Esophagus (tissue), 2 donors: ENCODE results near the gene MIGA2. TPM values are rescaled to one million over a fixed set of nuclear protein-coding genes. Genes with fewer than 3 reads are reported as not detected.
"Not testable (repeated sequence)": the region's sequence is repeated elsewhere in the genome, so short reads cannot be mapped to it uniquely, and the experiment has no call there.

ENCODE experiments used
- H3K27ac ChIP-seq, 2 donors: one replicate each; pipeline ENCODE4 v1.5.1; 2013; ENCODE audit warnings: low read depth in 2 of 2, mild to moderate bottlenecking in 2 of 2, inconsistent platforms in 1 of 2, low read length in 1 of 2, moderate library complexity in 1 of 2
- H3K27me3 ChIP-seq, 2 donors: one replicate each; pipeline ENCODE4 v1.6.1; 2013; ENCODE audit warnings: low read length in 2 of 2, control low read depth in 1 of 2, mild to moderate bottlenecking in 1 of 2; ENCODE audit not compliant: insufficient read depth in 2 of 2, control insufficient read depth in 1 of 2
- H3K36me3 ChIP-seq, 2 donors: one replicate each; pipeline ENCODE4 v1.6.1; 2013; ENCODE audit warnings: low read length in 1 of 2; ENCODE audit not compliant: control insufficient read depth in 2 of 2, insufficient read depth in 2 of 2
- H3K4me1 ChIP-seq, 2 donors: one replicate each; pipeline ENCODE4 v1.6.1; 2013; ENCODE audit warnings: low read length in 1 of 2; ENCODE audit not compliant: control insufficient read depth in 2 of 2, insufficient read depth in 2 of 2
- H3K4me3 ChIP-seq, 2 donors: one replicate each; pipeline ENCODE4 v1.5.1; 2013; ENCODE audit warnings: low read length in 2 of 2, mild to moderate bottlenecking in 2 of 2, low read depth in 1 of 2, moderate library complexity in 1 of 2
- H3K9me3 ChIP-seq, 2 donors: one replicate each; pipeline ENCODE4 v1.6.1; 2013; ENCODE audit warnings: mild to moderate bottlenecking in 2 of 2, low read depth in 1 of 2, low read length in 1 of 2, moderate library complexity in 1 of 2; ENCODE audit not compliant: control insufficient read depth in 2 of 2, insufficient read depth in 1 of 2
- WGBS, 2 donors: extraction: QIAGEN DNeasy Blood & Tissue Kit; methylation state at CpG; one replicate each; pipeline ENCODE4 v1.1.7; 2013; 5-methylcytosine and 5-hydroxymethylcytosine counted together
- polyA plus RNA-seq, 2 donors: library from polyadenylated mRNA; stranded (reverse); fragments of 200-250 nt; gene quantifications; one replicate each; pipeline ENCODE4 v1.2.3, GENCODE V29; 2013
- donor health status: healthy with polysubstance abuse.
- donor health status: Bipolar disorder and iron deficiency.

Gene MIGA2
- polyA plus RNA-seq, 2 donors = 25.5 to 36.2 TPM

DNA sequence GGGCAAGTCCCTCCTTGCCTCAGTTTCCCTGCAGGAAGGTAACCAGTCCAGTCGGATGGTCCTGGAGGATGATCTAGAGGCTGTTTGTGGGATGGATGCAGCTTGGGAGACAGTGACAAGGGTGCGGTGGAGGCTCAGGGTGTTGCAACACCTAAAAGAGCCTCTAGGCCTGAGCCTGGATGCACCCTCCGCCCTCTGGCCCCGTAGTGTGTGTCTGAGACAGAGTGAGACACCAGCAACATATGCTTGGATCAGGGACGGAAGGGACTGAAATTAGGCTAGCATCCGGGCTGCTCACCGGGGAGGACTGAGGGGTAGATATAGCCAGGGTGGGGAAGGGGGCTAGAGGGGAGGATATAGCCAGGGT lies 73.1 kb downstream of the MIGA2 start:
- Histone ChIP-seq H3K9me3 (no peaks in the 10 kb centered on the region), H3K27me3 (no peaks in the 10 kb centered on the region), H3K4me3 (peak overlapping the region; percentile 3 to 65), H3K4me1 (peaks cover 2 to 30% of the 10 kb centered on the region in 2 donors), H3K36me3 (peaks cover 0 to 20% of the 10 kb centered on the region in 2 donors), H3K27ac (peak overlapping the region; percentile 57 to 74)
- WGBS, 2 donors = 41 to 42% methylated on average over 7 of the region's 7 CpGs

DNA sequence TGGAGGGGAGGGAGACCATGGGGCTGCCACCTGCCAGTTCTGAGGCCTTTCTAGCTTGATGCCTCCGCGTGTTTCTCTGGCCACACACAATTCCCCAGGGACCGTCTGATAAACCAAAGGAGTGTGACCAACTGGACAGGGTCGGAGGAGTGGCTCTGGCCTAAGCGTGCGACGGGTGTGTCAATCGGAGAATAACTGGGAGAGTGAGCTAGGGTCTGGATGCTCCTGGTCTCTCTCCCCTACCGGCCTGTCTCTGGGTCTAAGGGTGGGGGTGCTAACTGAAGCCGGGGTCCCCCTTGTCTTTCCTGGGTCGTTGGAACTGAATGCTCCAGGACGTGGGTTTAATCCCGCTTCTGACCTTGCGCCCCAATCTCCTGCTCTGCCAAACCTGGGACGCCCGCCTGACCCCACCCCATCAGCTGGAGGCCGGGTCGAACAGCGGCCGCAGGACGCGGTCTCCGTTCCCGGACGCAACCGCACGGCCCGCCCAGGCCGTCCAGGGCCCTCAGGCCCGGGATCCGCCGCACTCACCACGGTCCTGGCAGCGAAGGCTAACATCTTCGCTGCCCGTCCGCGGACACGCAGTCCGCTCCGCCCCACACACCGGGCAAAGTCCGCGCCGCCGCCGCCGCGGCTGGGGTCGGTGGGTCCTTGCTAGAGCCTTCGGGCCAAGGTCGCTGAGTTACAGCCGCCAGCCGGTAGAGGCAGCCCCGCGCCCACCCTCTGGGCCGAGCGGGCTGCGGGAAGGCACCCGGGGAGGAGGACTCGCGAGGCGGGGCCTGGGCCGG lies 73.7 kb downstream of the MIGA2 start:
- H3K4me3 ChIP-seq = peak overlapping the region; percentile 65 to 74
- H3K36me3 ChIP-seq = peaks cover 0 to 20% of the 10 kb centered on the region in 2 donors
- WGBS, 2 donors = 5 to 10% methylated on average over 50 to 64 of the region's 64 CpGs
- peaks cover 2 to 30% of the 10 kb centered on the region in 2 donors for H3K4me1 ChIP-seq
- H3K27ac ChIP-seq = peak overlapping the region; percentile 57 to 74
- H3K9me3 ChIP-seq = no peaks in the 10 kb centered on the region
- H3K27me3 ChIP-seq = no peaks in the 10 kb centered on the region

DNA sequence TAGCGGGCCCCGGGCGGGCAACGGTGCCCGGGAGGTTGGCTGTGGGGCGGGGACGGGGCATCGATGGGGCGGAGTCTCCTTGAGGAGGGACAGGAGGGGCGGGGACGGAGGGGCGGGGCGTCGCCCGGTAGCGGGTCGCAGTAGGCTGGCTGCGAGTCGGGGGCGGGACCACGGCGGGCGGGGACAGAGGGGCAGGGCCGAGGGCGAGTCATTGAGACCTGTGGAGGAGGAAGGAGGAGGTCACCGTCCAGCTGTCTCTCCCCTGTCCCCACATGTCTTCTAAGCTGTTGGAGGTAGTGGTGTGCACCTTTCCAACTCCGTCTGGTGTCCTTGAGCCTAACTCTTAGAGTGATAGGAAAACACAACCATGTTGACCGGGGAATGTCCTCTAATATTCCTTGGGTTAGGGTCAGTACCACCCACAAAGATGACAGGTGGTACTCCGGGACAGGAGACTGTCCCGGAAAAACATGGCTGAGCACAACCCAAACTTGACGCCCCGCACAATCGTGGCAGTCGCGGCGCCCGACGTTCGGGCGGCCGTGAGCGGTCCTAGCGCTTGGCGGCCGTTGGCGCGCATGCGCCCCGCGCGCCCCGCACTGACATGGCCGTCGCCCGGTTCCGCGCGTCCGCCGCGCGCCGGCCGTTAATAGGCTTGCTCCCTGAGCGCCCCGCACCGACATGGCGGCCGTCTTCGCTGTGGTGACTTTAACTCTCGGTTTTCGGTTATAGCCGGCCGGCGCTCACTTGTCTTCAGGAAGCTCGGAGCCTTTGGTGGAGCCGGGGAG lies 74.5 kb downstream of the MIGA2 start, which contains the start of the genes CRAT and PTPA:
CRAT (minus strand) TSS at position 54 of the 788 bp plus-strand sequence. CDS start 284 bp downstream, outside the sequence.
PTPA (plus strand) TSS at position 676 of the 788 bp plus-strand sequence. CDS start 186 bp downstream, outside the sequence.
- Histone ChIP-seq H3K4me3 (peak within 1 kb of the TSS; percentile 74 to 91), H3K27me3 (no peaks in the 10 kb centered on the region), H3K27ac (peak within 1 kb of the TSS; percentile 96), H3K4me1 (peaks cover 2 to 30% of the 10 kb centered on the region in 2 donors), H3K9me3 (no peaks in the 10 kb centered on the region), H3K36me3 (peaks cover 0 to 14% of the 10 kb centered on the region in 2 donors)
- 0 to 1% methylated on average over 55 to 77 of the region's 77 CpGs for WGBS, 2 donors

DNA sequence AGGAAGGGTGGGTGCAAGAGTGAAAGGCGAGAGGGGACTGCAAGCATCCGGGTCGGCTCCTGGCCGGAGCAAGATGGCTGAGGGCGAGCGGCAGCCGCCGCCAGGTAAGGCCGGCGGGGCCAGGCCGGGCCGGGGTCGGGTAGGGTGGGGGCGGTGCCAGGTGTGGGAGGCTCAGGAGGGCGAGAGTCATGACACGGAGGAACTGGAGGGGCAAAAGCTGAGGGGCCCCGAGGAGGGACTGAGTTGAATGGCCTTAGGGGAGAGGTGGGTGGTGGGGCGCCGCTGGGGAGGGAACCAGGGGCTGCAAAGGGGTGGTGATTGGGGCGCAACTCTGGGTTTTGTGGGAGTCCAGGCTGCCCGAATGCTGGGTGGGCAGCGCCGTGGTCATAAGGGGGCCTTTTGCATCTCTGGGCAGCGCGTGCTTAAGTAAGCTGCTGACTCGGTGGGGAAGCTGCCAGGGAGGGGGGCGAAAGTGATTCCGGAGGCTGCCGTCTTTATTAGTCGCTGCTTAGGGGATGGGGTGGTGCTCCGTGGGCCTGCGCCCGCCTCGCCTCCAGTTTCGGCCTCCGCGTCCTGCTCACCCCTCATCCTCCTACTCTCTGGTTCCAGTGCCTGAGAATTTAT lies 75.2 kb downstream of the MIGA2 start:
- 0 to 1% methylated on average over 37 of the region's 37 CpGs for WGBS, 2 donors
- Histone ChIP-seq H3K9me3 (no peaks in the 10 kb centered on the region), H3K27me3 (no peaks in the 10 kb centered on the region)

DNA sequence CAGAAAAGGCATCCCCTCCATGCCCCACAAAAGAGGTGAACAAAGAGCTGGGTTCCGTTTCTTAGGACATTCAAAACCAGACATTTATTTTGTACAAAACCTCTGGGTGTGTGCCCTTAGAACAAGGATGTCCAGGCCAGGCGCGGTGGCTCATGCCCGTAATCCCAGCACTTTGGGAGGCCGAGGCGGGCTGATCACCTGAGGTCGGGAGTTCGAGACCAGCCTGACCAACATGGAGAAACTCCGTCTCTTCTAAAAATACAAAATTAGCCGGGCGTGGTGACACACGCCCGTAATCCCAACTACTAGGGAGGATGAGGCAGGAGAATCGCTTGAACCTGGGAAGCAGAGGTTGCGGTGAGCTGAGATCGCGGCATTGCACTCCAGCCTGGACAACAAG lies 76.1 kb downstream of the MIGA2 start:
- Histone ChIP-seq H3K4me1 (peaks cover 2 to 27% of the 10 kb centered on the region in 2 donors), H3K4me3 (peak overlapping the region; percentile 58 to 91), H3K27ac (peak overlapping the region; percentile 96)
- not testable (repeated sequence) for H3K9me3 ChIP-seq, H3K36me3 ChIP-seq, H3K27me3 ChIP-seq
- WGBS, 2 donors = 88 to 89% methylated on average over 17 of the region's 17 CpGs

More for the DNA sequence above, 75.2 kb downstream of the MIGA2 start:
- H3K4me1 ChIP-seq = peaks cover 2 to 30% of the 10 kb centered on the region in 2 donors
- H3K4me3 ChIP-seq = peak overlapping the region; percentile 58 to 91
- H3K36me3 ChIP-seq = peaks cover 0 to 9% of the 10 kb centered on the region in 2 donors
- peak overlapping the region; percentile 96 for H3K27ac ChIP-seq

DNA sequence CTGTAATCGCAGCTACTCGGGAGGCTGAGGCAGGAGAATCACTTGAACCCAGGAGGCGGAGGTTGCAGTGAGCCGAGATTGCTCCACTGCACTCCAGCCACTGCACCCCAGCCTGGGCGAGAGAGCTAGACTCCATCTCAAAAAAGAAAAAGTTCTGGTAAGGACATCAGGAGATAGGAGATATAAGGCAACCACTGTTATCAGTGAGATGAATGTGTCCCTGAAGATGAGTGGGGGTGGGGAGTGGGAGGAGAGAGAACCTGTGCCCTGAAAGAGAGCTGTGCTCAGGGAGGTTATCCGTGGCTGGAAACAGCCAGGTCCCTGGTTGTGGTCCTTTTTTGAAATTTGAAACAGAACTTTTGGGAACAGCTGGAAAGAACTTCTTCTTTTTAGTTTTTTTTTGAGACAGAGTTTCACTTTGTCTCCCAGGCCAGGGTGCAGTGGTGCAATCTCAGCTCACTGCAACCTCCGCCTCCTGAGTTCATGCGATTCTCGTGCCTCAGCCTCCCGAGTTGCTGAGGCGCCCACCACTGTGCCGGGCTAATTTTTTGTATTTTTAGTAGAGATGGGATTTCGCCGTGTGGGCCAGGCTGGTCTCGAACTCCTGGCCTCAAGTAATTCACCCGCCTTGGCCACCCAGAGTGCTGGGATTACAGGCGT lies 77.3 kb downstream of the MIGA2 start:
- no peak overlapping the region for H3K27ac ChIP-seq
- H3K4me1 ChIP-seq = peaks cover 2 to 15% of the 10 kb centered on the region in 2 donors

DNA sequence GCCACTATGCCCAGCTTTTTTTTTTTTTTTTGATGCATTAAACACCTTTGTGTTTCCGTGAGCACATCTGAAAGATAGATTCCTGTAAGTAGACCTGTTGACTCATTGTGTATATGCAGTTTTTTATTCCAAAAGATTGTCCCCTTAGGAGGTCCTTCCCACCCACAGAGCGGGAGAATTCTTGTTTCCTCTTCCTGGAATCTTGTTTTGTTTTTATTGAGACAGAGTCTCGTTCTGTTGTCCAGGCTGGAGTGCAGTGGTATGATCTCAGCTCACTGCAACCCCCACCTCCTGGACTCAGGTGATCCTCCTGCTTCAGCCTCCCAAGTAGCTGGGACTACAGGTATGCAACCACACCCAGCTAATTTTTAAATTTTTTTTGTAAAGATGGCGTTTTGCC lies 82.4 kb downstream of the MIGA2 start:
- H3K4me3 ChIP-seq = no peak overlapping the region
- H3K36me3 ChIP-seq = peaks cover 10 to 12% of the 10 kb centered on the region in 2 donors
- WGBS, 2 donors = 70 to 71% methylated on average over 4 of the region's 4 CpGs
- no peak overlapping the region for H3K27ac ChIP-seq
- peaks cover 0 to 3% of the 10 kb centered on the region in 2 donors for H3K4me1 ChIP-seq
- H3K9me3 ChIP-seq = no peaks in the 10 kb centered on the region
- H3K27me3 ChIP-seq = no peaks in the 10 kb centered on the region

More for the DNA sequence above, 77.3 kb downstream of the MIGA2 start:
- 87 to 90% methylated on average over 17 of the region's 17 CpGs for WGBS, 2 donors
- no peaks in the 10 kb centered on the region for H3K36me3 ChIP-seq
- H3K27me3 ChIP-seq = no peaks in the 10 kb centered on the region
- no peaks in the 10 kb centered on the region for H3K9me3 ChIP-seq
- H3K4me3 ChIP-seq = no peak overlapping the region

DNA sequence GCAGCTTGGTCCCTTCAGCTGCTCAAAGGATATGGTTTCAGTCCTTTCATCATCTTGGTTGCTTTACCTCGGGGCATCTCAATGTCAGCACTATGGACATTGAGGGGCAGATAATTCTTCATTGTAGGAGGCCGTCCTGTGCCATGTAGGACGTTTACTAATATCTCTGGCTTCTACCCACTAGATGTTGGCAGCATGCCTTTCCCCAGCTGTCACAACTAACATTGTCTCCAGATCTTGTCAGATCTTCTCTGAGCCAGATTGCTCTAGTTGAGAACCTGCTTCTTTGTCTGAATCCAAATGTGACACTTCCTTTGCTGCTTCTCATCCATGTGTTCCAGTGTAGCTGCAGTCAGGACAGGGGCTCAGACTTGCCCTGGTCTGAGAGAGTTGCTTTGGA lies 85.1 kb downstream of the MIGA2 start:
- Histone ChIP-seq H3K27me3 (no peaks in the 10 kb centered on the region), H3K27ac (no peak overlapping the region), H3K36me3 (peaks cover 10 to 12% of the 10 kb centered on the region in 2 donors), H3K9me3 (no peaks in the 10 kb centered on the region), H3K4me3 (no peak overlapping the region), H3K4me1 (peaks cover 0 to 3% of the 10 kb centered on the region in 2 donors)
- 58 to 63% methylated on average over 3 of the region's 3 CpGs for WGBS, 2 donors
